Measurements from ENCODE around the gene YTHDC2. TPM values are rescaled to one million over a fixed set of nuclear protein-coding genes. Genes with fewer than 3 reads are reported as not detected.

Gene YTHDC2
- total RNA-seq, 1 donor from 2014 or later = 28.6 TPM

GRCh38 chr5:113491022-113491421 is 22.5 kb upstream of the YTHDC2 start:
- H3K36me3 Mint-ChIP-seq (ENCODE audit: low read depth, unreplicated experiment) = peaks cover 8% of the 10 kb centered on the region
- no peak overlapping the region for H3K27ac Mint-ChIP-seq (ENCODE audit: unreplicated experiment)
- no peak overlapping the region for H3K4me3 Mint-ChIP-seq (ENCODE audit: unreplicated experiment)
- no peaks in the 10 kb centered on the region for H3K9me3 Mint-ChIP-seq (ENCODE audit: unreplicated experiment)
- H3K27me3 Mint-ChIP-seq (ENCODE audit: unreplicated experiment) = peaks cover 3% of the 10 kb centered on the region
- DNase-seq (ENCODE audit: low spot score) = no peak
- H3K4me1 Mint-ChIP-seq (ENCODE audit: unreplicated experiment) = peaks cover 2% of the 10 kb centered on the region
- no peak for TF ChIP-seq CTCF (IDR thresholded peaks at IDR 0.05; ENCODE audit: unreplicated experiment)

- no peak for TF ChIP-seq CTCF (IDR thresholded peaks at IDR 0.05; ENCODE audit: unreplicated experiment)
- Mint-ChIP-seq H3K36me3 (ENCODE audit: low read depth, unreplicated experiment) (peaks cover 8% of the 10 kb centered on the region), H3K9me3 (ENCODE audit: unreplicated experiment) (no peaks in the 10 kb centered on the region), H3K27ac (ENCODE audit: unreplicated experiment) (no peak overlapping the region), H3K4me3 (ENCODE audit: unreplicated experiment) (no peak overlapping the region), H3K27me3 (ENCODE audit: unreplicated experiment) (no peaks in the 10 kb centered on the region), H3K4me1 (ENCODE audit: unreplicated experiment) (no peaks in the 10 kb centered on the region)
- DNase-seq (ENCODE audit: low spot score) = no peak
Measured at GRCh38 chr5:113493446-113493845, 20.0 kb upstream of the YTHDC2 start.

GRCh38 chr5:113495422-113495841 is 18.1 kb upstream of the YTHDC2 start:
- Mint-ChIP-seq H3K9me3 (ENCODE audit: unreplicated experiment) (no peaks in the 10 kb centered on the region), H3K36me3 (ENCODE audit: low read depth, unreplicated experiment) (no peaks in the 10 kb centered on the region), H3K27ac (ENCODE audit: unreplicated experiment) (no peak overlapping the region), H3K4me1 (ENCODE audit: unreplicated experiment) (no peaks in the 10 kb centered on the region), H3K27me3 (ENCODE audit: unreplicated experiment) (no peaks in the 10 kb centered on the region), H3K4me3 (ENCODE audit: unreplicated experiment) (no peak overlapping the region)
- no peak for TF ChIP-seq CTCF (IDR thresholded peaks at IDR 0.05; ENCODE audit: unreplicated experiment)
- no peak for DNase-seq (ENCODE audit: low spot score)

GRCh38 chr5:113502073-113502472 is 11.4 kb upstream of the YTHDC2 start:
- H3K4me1 Mint-ChIP-seq (ENCODE audit: unreplicated experiment) = no peaks in the 10 kb centered on the region
- no peaks in the 10 kb centered on the region for H3K9me3 Mint-ChIP-seq (ENCODE audit: unreplicated experiment)
- no peaks in the 10 kb centered on the region for H3K36me3 Mint-ChIP-seq (ENCODE audit: low read depth, unreplicated experiment)

GRCh38 chr5:113503146-113503545 is 10.3 kb upstream of the YTHDC2 start:
- no peak for TF ChIP-seq CTCF (IDR thresholded peaks at IDR 0.05; ENCODE audit: unreplicated experiment)
- H3K27me3 Mint-ChIP-seq (ENCODE audit: unreplicated experiment) = no peaks in the 10 kb centered on the region
- no peaks in the 10 kb centered on the region for H3K9me3 Mint-ChIP-seq (ENCODE audit: unreplicated experiment)
- H3K27ac Mint-ChIP-seq (ENCODE audit: unreplicated experiment) = no peak overlapping the region
- H3K36me3 Mint-ChIP-seq (ENCODE audit: low read depth, unreplicated experiment) = no peaks in the 10 kb centered on the region
- DNase-seq (ENCODE audit: low spot score) = no peak
- H3K4me1 Mint-ChIP-seq (ENCODE audit: unreplicated experiment) = no peaks in the 10 kb centered on the region
- no peak overlapping the region for H3K4me3 Mint-ChIP-seq (ENCODE audit: unreplicated experiment)

More at GRCh38 chr5:113502073-113502472, 11.4 kb upstream of the YTHDC2 start:
- TF ChIP-seq CTCF (IDR thresholded peaks at IDR 0.05; ENCODE audit: unreplicated experiment) = no peak
- no peak overlapping the region for H3K27ac Mint-ChIP-seq (ENCODE audit: unreplicated experiment)
- DNase-seq (ENCODE audit: low spot score) = no peak
- H3K4me3 Mint-ChIP-seq (ENCODE audit: unreplicated experiment) = no peak overlapping the region
- H3K27me3 Mint-ChIP-seq (ENCODE audit: unreplicated experiment) = no peaks in the 10 kb centered on the region

All from endothelial cell (in vitro differentiated cells).